Stimulated activated CD4-positive, alpha-beta T cell treated with anti-CD3 and anti-CD28 coated beads, Interleukin-4, amount 100 ng/mL, for 1 hour (primary cell): ENCODE results near the gene WAC.

Experiments used
- DNase-seq: peaks from one replicate; pipeline ENCODE4 v3.0.0-alpha.2; 2020

WAC gene

GRCh38 chr10:28533186-28533564 is 257 bp downstream of the WAC start:
- no peak for DNase-seq

- peak; percentile 72 for DNase-seq
Measured at GRCh38 chr10:28533571-28534304, 820 bp downstream of the WAC start.

- DNase-seq = no peak
Measured at GRCh38 chr10:28535846-28536245, 2.9 kb downstream of the WAC start.

- DNase-seq = no peak
Measured at GRCh38 chr10:28538595-28538994, 5.7 kb downstream of the WAC start.

- no peak for DNase-seq
Measured at GRCh38 chr10:28540145-28540544, 7.2 kb downstream of the WAC start.

GRCh38 chr10:28541717-28542365 is 8.9 kb downstream of the WAC start:
- no peak for DNase-seq

GRCh38 chr10:28542728-28543127 is 9.8 kb downstream of the WAC start:
- DNase-seq = no peak

- no peak for DNase-seq
Measured at GRCh38 chr10:28544058-28544457, 11.1 kb downstream of the WAC start.

GRCh38 chr10:28545967-28546644 is 13.2 kb downstream of the WAC start:
- no peak for DNase-seq

- no peak for DNase-seq
Measured at GRCh38 chr10:28548781-28549498, 16.0 kb downstream of the WAC start.

- no peak for DNase-seq
Measured at GRCh38 chr10:28551086-28551485, 18.2 kb downstream of the WAC start.

GRCh38 chr10:28552775-28553174 is 19.9 kb downstream of the WAC start:
- no peak for DNase-seq

- DNase-seq = no peak
Measured at GRCh38 chr10:28554009-28554408, 21.1 kb downstream of the WAC start.

GRCh38 chr10:28554952-28555351 is 22.0 kb downstream of the WAC start:
- no peak for DNase-seq

- no peak for DNase-seq
Measured at GRCh38 chr10:28555358-28555757, 22.4 kb downstream of the WAC start.

- no peak for DNase-seq
Measured at GRCh38 chr10:28556142-28556541, 23.2 kb downstream of the WAC start.

- no peak for DNase-seq
Measured at GRCh38 chr10:28558186-28558585, 25.3 kb downstream of the WAC start.

- no peak for DNase-seq
Measured at GRCh38 chr10:28558923-28559508, 26.1 kb downstream of the WAC start.

GRCh38 chr10:28559618-28560017 is 26.7 kb downstream of the WAC start:
- DNase-seq = no peak

- no peak for DNase-seq
Measured at GRCh38 chr10:28560617-28561016, 27.7 kb downstream of the WAC start.

GRCh38 chr10:28561531-28561930 is 28.6 kb downstream of the WAC start:
- no peak for DNase-seq

- DNase-seq = no peak
Measured at GRCh38 chr10:28564905-28565304, 32.0 kb downstream of the WAC start.

GRCh38 chr10:28566458-28567015 is 33.6 kb downstream of the WAC start:
- DNase-seq = no peak
